Measurements from ENCODE around the gene TMEM221.

The TMEM221 gene

DNA sequence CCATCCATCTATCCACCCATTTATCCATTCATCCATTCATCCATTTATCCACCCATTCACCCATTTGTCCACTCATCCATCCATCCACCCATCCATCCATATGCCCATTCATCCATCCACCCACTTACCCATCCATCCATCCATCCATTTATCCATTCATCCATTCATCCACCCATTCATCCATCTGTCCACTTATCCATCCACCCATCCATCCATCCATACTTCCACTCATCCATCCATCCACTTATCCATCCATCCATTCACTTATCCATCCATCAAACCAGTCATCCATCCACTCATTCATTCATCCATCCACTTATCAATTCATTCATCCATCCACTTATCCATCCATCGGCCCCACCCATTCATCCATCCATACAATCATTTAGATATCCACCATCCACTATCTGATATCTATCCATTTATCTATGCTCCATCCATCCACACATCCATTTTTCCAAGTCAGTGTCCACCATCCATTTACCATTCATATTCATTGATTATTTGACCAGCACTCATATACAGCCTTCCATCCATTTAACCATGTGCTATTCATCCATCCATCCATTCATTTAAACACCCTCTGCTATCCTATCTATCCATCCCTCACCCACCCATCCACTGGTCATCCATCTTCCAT, 2.8 kb downstream of the TMEM221 start:
- DNase-seq (ENCODE audit: low read depth in 3 of 3), result no peak

DNA sequence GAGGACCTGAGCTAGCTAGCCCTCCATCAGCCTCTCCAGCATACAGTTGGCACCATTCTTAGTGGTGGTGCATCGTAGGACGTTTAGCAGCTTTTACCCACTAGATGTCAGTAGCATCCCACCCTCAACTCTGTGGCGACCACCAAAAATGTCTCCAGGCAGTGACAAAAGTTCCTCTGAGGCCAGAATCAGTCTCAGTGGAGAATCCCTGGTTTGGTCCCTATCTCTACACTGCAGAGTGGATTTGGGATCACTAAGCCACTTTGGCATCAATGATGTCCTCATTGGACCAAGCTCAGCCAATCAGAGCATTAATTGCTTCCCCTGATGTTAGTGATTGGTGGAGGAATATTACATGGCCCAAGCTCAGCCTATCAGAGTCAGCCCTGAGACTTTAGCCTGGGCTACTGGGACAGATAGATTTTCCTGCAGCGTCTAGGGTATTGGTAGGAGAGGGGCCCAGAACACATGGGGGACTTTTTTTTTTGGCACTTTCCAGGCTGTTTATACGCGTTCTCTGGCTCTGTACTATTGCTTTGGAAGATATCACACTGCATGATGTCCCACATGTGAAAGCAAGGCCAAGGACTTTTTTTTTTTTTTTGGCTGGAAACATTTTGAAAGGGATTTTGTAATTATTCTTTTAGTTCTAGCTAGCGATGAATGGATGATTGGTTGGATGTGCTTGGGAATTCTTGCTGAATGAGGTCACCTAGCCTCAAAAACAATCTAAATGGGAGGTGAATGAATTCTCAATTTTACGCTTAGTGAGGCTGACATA, 7.0 kb downstream of the TMEM221 start:
- no peak for DNase-seq (ENCODE audit: low read depth in 3 of 3)

DNA sequence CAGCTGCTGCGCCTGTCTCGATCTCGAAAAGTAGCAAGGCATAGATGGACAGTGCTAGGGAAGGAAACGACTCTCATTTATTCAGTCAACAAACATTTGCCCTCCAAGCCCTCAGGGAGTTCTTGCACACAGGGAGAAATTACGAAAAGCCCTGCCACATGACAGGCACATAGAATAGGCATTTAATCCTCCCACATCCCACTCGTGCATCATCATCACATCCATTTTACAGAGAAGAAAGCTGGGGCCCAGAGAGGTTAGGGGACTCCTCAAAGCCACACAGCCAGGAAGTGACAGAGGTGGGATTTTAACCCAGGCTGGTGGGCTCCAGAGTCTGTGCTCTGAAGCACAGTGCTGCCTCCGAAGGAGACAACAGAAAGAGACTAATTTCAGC, 11.6 kb downstream of the TMEM221 start:
- DNase-seq (ENCODE audit: low read depth in 3 of 3), result no peak

DNA sequence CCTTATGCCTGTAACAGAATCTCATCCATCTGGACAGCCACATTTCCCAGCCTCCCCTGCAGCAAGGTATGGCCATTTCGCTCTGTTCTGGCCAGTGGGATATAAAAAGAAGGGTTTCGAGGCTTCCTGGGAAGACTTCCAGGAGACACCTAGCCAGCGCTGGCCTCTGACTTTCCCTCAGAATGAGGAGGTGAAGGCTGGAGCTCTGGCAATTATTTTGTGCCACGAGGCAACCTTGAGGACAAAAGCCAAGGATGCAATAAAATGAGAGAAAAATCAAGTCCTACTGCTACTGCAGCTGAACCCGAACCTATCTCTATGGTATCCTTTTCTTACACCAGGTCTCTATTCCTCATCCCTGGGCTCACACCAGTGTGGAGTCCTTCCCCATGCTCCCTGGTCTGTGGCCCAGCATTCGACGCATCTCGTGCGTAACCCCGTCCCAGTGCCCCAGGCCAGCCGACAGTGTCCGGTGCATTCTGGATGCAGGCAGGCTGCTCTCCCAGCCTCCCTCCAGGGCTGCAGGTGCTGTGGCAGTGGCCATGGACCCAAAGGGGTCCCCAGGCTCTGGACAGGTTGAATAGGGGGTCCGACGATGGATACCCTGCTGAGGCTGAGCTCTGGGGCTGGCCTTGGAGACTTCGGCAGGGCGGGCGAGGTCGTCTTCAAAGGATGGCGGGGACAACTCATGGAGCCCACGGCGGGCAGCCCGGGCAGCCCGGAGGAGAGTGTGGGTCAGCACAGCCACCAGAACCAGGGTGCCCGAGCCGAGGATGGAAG, 12.2 kb downstream of the TMEM221 start:
- DNase-seq (ENCODE audit: low read depth in 3 of 3), result no peak

DNA sequence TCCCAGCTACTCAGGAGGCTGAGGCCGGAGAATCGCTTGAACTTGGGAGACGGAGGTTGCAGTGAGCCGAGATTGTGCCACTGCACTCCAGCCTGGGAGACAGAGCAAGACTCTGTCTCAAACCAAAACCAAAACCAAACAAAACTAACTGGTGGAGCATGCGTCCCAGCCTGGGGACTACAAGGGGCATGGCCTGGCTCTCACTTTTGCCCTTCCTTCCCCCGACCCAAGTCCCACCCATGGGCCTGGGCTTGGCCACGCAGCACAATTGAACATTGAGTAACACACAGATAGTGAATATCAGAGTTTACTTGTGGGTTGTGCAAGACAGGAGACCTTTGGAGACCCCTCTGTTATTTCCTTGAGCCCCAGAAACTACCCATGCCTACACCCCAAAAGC, 13.2 kb downstream of the TMEM221 start:
- no peak for DNase-seq (ENCODE audit: low read depth in 3 of 3)

DNA sequence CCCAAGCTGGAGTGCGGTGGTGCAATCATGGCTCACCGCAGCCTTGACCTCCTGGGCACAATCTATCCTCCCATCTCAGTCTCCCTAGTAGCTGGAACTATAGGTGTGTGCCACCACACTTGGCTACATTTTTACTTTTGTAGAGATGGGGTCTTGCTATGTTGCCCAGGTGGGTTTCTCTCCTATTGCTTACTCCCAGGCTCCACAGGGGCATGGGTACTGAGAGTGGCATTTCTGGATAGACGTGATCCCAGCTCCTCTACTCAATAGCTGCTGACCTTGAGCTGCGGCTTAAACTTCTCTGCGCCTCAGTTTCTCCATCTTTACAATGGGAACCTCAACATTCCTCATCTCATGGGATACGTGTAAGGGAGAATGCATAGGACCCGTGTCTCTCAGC, 17.1 kb downstream of the TMEM221 start:
- no peak for DNase-seq (ENCODE audit: low read depth in 3 of 3)

DNA sequence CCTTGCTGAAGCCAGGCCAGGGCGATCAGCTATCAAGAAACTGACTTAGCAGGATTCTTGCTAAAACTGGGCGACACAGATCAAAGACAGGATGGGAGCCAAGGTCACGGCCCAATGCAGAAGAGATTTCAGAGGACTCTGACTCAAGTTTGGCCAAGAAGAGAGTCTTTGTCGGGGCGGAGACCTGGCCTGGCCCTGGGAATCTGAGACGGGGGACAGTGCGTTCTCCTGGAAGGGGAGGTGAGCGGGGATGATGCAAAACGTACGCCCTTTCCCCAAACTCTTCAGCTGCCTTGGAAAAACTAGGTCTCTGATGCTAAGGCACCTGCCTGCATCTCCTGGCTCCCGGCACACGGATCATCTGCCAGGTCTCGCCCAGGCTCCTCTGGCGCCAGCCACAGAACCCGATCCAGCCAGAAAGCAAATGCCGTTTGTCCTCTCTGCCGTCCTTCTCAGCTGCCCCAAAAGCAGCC, 18.8 kb downstream of the TMEM221 start:
- no peak for DNase-seq (ENCODE audit: low read depth in 3 of 3)

DNA sequence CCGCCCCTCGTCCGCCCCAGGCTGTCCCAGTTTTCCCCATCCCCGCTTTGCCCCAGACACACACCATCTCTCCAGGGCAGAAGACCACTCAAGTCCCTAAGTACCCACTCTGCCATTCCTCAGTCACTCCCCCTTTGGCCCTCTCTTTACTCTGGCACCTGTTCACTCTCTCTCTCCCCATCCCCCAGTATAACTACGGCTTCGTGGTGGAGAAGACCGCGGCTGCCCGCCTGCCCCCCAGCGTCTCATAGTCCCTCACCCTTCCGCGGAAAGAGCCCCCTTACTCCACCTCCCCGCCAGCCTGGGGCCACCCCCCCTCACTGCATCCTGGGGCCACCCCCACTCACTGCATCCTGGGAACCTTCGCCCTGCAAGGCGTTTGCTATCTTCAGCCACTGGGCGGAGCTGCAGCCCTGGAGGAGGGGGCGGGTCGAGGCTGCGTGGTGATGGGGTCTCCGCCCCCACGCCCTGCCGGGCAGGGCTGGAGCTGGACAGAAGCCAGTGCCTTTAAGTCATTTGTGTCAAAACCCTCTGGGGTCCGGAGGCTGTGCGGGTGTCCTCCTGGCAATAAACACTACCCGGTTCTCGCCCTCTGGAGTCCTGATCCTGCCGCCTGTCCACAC, 23.6 kb downstream of the TMEM221 start:
- no peak for DNase-seq (ENCODE audit: low read depth in 3 of 3)

DNA sequence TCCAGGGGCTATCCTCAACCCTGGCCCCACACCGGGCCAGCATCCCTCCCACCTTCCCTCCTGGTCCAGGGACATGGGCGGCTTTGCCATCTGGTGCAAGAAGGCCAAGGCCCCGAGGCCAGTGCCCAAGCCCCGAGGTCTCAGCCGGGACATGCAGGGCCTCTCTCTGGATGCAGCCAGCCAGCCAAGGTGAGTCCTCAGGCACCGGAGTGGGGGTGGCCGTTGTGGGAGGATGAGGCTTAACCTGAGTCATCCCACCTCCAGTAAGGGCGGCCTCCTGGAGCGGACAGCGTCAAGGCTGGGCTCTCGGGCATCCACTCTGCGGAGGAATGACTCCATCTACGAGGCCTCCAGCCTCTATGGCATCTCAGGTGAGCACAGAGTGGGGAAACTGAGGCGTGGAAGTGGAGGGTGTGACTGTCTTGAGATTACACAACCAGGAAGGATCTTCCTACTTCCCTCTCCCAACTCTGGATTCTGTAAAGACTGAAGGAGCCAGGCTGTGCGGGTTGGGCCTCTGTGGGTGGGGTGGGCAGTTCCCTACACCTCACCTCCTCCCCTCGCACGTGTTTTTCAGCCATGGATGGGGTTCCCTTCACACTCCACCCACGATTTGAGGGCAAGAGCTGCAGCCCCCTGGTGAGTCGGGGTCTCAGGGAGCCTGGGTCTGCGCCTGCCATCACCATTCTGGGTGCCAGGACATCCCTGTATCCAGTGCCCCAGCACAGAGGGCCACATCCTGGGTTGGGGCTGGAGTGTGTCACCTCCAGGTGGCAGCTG, 24.8 kb downstream of the TMEM221 start:
- no peak for DNase-seq (ENCODE audit: low read depth in 3 of 3)

DNA sequence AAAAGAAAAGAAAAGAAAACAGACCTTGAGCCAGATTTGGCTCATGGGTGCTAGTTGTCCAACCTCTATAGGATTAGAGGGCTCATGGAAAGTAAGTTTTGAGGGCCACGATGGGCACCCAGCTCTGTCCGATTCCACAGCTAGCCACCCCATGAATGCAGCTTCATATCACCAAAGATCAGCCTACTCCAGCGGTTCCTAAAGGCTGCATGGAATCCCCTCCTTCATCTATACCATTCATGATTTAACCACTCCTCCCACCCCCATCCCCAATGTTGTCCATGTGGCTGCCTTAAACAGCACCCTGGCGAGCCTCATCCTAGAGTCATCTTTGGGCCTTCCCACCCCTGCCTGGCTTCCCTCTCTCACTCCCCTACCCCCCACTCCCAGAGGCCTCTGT, 26.5 kb downstream of the TMEM221 start:
- DNase-seq (ENCODE audit: low read depth in 3 of 3), result no peak

DNA sequence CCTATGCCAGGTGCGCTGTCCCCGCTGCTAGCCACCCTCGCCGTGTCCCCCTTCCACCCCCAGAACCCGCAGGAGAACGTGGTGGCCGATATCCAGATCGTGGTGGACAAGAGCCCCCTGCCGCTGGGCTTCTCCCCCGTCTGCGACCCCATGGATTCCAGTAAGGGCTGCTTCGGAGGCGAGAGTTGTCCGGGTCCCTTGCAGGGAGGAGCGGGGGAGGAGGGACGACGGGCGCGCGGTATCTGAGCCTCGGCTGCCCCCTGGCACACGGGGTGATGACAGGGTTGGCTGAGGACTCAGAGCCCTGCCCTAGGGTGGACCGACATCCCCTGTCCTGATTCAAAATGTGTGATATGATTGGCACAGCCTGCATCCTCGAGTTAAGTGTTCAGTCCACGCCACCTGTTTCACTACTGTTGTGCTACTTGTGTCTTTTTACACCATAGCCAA, 28.0 kb downstream of the TMEM221 start:
- no peak for DNase-seq (ENCODE audit: low read depth in 3 of 3)

DNA sequence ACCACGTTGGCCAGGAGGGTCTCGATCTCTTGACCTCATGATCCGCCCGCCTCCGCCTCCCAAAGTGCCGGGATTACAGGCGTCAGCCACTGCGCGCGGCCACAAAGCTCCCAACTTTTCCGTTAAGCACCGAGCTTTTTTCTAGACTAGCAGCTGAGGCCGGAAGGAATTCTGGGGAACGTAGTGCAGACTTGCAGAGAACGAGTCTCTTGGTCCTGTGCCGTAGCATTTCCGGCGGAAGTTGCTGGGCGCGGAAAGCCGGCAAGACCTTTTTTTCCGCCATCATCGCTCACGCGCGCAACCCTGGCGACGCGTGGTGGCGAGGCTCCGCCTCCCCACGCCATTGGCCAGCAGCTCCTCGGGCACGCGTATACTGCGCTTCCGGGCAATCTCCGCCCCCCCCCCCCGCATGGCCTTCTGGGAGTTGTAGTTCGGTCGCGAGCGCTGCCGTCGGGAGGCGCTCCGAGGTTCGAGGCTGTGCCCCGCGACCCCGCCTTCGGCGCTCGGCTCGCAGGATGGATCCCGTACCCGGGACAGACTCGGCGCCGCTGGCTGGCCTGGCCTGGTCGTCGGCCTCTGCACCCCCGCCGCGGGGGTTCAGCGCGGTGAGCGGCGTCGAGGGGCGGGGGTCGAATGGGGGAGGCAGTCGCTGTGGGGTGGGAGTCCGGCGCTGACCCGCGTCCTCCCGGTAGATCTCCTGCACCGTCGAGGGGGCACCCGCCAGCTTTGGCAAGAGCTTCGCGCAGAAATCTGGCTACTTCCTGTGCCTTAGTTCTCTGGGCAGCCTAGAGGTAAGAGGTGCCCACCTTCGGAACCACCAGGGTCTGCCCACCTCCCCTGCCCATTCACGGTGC, 28.6 kb downstream of the TMEM221 start, which contains the start of gene MVB12A:
TSS of gene MVB12A (plus strand) at position 427 of the 854 bp plus-strand sequence. CDS start at position 516, 89 bp downstream.
- peak; percentile 89 to 93 (median 90) for DNase-seq (ENCODE audit: low read depth in 3 of 3)

DNA sequence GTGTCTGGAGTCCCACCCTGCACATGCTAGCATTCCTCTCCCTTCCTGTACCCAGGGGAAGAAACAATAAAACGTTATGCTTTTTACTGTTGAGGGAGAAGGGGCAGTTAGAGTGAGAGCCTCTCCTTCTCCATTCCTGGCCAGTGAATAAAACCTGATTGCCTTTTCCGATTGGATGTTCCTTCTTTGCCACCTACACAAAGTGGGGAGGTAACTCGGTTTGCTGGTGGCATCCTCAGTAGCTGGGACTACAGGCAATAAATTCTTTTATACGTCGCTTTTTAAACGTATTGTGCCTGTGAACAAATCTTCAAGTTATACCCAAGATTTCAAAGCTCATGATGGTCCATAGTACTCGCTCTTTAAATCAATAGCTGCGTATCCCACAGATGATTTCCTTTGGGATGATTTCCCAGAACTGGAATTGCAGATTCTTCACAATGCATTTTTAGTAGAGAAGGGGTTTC, 29.3 kb downstream of the TMEM221 start:
- DNase-seq (ENCODE audit: low read depth in 3 of 3), result no peak

DNA sequence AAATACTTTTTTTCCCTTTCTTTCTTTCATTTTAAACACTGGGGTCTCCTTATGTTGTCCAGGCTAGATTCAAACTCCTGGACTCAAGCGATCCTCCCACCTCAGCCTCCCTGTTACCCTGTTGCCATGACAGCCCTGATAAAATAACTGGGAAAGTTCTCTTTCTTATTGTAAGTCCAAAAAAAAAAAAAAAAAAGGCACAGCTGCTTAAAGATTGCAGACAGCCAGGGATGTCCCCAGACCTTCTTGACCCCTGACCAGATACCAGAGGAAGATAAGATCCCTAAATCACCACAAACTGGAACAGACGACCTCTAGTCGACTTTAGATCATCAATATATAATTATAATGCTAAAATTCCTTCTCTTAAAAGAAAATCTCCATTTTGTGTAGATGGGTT, 29.8 kb downstream of the TMEM221 start:
- no peak for DNase-seq (ENCODE audit: low read depth in 3 of 3)

DNA sequence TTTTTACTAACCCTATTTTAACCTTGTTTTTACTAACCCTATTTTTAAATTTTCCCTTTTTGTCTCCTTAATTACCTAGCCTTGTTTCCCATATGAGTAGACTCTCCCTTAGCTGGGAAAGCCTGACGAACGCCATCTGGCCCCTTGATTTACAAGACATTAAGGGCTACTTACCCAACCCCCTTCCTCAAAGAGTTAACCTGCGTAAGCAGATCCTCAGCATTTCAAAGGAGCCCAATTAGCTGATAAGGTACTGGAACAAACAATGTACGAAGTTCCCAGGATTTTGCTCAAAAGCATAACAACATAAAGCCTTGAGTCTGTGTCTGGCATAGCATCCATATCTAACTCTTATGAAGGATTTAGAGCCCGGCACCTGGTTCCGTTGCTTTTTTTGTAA, 33.3 kb downstream of the TMEM221 start:
- no peak for DNase-seq (ENCODE audit: low read depth in 3 of 3)

DNA sequence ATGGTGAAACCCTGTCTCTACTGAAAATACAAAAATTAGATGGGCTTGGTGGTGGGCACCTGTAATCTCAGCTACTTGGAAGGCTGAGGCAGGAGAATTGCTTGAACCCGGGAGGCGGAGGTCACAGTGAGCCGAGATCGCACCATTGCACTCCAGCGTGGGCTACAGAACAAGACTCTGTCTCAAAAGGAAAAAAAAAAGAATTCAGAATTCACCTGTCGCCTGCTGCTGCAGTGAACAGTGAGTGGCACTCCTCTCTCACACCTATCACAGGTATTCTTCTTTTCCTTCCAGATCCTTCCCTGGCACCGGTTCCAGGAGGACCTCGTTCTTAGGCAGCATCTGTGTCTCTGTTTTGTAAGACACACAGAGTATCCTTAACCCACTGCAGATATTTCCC, 34.4 kb downstream of the TMEM221 start:
- DNase-seq (ENCODE audit: low read depth in 3 of 3), result no peak

DNA sequence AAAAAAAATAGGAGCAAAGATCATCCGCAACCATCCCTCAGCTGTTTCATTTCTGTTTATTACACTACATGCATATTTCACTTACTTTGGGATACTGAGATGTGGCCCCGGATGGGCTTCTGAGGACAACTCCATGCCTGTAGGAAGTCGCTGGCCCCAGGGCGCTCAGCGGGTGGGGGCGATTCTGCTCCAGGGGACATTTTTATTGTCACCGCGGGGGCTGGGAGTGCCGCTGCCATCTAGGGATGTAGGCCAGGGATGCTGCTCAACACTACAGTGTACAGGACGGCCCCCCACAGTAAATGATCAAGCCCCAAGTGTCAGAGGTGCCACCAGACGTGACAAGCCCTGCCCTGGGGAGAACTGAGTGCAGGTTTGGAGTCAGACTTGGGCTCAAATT, 36.7 kb downstream of the TMEM221 start:
- DNase-seq (ENCODE audit: low read depth in 3 of 3), result no peak

DNA sequence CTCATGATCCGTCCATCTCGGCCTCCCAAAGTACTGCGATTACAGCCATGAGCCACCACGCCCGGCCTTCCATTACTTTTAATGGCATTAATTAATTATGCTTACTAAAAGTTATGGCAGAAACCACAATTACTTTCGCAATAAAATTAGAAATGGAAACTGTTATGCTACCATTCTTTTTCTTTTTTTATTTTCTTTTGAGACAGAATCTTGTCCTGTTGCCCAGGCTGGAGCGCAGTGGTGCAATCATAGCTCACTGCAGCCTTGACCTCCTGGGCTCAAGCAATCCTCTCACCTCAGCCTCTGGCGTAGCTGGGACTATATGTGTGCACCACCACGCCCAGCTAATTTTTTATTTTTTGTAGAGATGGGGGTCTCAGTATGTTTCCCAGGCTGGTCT, 38.5 kb downstream of the TMEM221 start:
- no peak for DNase-seq (ENCODE audit: low read depth in 3 of 3)

DNA sequence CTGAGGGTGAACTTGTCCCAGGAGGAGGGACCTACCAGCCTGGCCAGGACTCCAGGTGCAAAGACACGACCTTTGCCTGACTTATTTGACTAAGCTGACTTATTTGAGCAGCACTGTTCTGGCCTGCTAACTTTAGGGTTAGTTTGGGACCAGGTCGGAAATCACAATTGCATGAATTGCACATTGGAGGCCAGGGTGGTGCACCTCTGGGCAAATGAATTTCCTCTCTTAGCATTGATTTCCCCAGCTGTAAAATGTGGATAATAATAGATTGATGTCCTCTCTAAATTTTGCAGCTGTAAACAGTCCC, 41.6 kb downstream of the TMEM221 start:
- DNase-seq (ENCODE audit: low read depth in 3 of 3), result no peak
